HG02973 (cell line): ENCODE results near the gene TSPAN31.
"Not testable (repeated sequence)": the region's sequence is repeated elsewhere in the genome, so short reads cannot be mapped to it uniquely, and the experiment has no call there.

Experiments used
- ATAC-seq: cut with Tn5 transposase; IDR thresholded peaks from one replicate; pipeline ENCODE4 v1.9.1; 2021; ENCODE audit warnings: moderate library complexity; ENCODE audit not compliant: unreplicated experiment

Gene TSPAN31

GRCh38 chr12:57744777-57745484 lies at the start of gene TSPAN31:
Gene TSPAN31 (plus strand): TSS chr12:57745039. CDS start chr12:57745155, 116 bp downstream.
- ATAC-seq = peak; percentile 68

- ATAC-seq = no peak
Observed at GRCh38 chr12:57695770-57696432, 48.9 kb upstream of the TSPAN31 start.

- ATAC-seq = no peak
Observed at GRCh38 chr12:57697076-57697475, 47.8 kb upstream of the TSPAN31 start.

GRCh38 chr12:57698414-57698813 lies 46.4 kb upstream of the TSPAN31 start:
- ATAC-seq = no peak

- ATAC-seq = no peak
Observed at GRCh38 chr12:57700317-57700716, 44.5 kb upstream of the TSPAN31 start.

GRCh38 chr12:57707250-57707649 lies 37.6 kb upstream of the TSPAN31 start:
- no peak for ATAC-seq

- ATAC-seq = no peak
Observed at GRCh38 chr12:57708296-57708695, 36.5 kb upstream of the TSPAN31 start.

GRCh38 chr12:57712701-57713100 lies 32.1 kb upstream of the TSPAN31 start:
- no peak for ATAC-seq

- ATAC-seq = no peak
Observed at GRCh38 chr12:57713209-57713608, 31.6 kb upstream of the TSPAN31 start.

- ATAC-seq = not testable (repeated sequence)
Observed at GRCh38 chr12:57715036-57715748, 29.6 kb upstream of the TSPAN31 start.

- ATAC-seq = no peak
Observed at GRCh38 chr12:57715786-57716185, 29.1 kb upstream of the TSPAN31 start.

GRCh38 chr12:57716305-57716704 lies 28.5 kb upstream of the TSPAN31 start:
- ATAC-seq = no peak

- ATAC-seq = no peak
Observed at GRCh38 chr12:57717131-57717530, 27.7 kb upstream of the TSPAN31 start.

GRCh38 chr12:57717846-57718640 lies 26.8 kb upstream of the TSPAN31 start:
- no peak for ATAC-seq

GRCh38 chr12:57718641-57719528 lies 26.0 kb upstream of the TSPAN31 start:
- no peak for ATAC-seq

GRCh38 chr12:57719777-57720605 lies 24.8 kb upstream of the TSPAN31 start:
- ATAC-seq = no peak

- ATAC-seq = no peak
Observed at GRCh38 chr12:57720606-57721595, 23.9 kb upstream of the TSPAN31 start.
